GM21360 (cell line): Measurements from ENCODE around the gene PAQR4.

Experiments used
- ATAC-seq: cut with Tn5 transposase; IDR thresholded peaks from one replicate; pipeline ENCODE4 v1.9.1; 2021; ENCODE audit warnings: mild to moderate bottlenecking, moderate library complexity; ENCODE audit not compliant: unreplicated experiment

Gene PAQR4

DNA sequence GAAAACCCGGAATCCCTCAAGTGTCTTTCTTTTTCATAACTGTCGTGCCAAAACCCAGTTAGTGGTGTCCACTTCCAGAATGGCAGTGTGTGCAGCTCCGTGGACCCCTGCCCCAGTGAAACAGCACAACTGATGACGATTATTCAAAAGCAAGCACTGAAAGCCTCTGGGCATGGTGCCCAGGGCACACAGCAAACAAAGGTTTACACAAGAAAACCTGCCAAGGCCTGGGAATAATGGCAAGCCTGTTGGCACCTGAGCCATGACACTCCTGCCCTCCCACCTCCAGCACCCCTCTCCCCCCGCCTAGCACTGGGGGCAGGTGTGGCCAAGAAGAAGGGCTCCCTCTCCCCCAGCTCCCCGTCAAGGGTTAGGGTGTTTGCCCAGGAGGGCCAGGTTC lies 8.3 kb downstream of the PAQR4 start:
- ATAC-seq, result no peak

DNA sequence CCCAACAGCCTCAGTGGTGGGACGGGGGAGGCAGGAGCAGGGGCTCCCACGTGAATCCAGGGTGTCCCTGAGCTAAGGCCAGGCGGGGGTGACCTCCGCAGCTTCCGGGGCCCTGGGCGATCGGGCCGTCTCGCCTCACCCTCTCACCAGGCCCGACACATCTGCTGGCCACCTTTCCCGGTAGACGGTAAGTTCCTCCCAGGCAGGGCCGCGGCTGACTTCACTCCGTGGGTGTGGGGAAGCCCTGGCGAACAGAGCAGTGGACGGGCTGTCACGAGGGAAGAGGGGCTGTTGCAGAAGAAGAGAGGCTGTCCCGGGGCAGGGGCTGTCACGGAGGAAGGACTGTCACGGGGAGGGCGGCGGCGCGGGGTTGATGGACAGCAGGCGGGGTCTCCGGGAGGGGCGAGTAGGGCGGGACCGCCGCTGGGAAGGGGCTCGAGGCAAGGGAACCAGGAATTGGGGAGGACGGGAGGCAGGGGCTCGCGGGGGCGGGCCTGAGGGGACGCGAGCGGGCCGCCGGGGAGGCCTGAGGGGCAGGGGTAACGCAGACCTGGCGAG lies 10.6 kb downstream of the PAQR4 start:
- ATAC-seq, result peak; percentile 7

DNA sequence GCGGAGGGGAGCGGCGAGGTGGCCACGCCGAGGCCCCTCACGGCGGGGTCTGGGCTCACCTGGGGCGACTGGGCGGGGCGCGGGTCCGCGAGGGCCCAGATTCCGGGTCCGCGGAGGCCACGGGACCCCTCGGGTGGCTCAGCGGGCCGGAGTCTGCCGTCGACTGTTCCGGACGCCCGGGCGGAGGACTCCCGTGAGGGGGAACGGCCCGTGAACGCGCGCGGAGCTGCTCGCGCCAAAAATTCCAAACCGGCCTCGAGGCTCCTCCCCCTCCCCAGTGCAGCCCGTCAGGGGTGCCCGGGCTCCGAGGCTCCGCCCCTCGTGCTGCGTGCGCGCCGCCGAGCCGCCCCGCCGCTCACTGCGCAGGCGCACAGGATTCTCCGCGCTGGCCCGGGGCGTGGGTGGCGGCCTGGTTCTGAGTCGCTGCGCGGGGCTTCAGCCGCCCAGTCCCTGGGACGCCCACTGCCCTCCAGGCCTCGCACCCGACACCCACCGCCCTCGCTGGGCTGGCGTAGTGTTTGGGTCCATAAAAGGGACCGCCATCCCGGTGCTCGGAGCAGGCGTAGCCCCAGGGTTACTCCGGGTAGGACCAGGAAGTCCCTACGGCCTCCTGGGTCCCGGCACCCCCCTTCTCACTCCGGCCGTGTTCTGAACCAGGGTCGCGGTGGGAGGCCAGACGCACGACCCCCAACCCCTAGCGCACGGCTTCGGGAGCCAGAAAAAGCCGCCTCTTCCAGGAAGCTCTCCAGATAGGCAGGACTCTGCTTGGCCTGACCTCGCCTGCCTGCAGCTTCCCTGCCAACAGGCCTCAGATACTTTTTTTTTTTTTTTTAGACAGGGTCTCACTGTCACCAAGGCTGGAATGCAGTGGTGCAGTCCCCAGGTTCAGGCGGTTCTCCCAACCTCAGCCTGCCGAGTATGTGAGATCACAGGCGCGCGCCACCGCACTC lies 11.4 kb downstream of the PAQR4 start, which contains the start of gene PKMYT1:
TSS of gene PKMYT1 (minus strand) at position 220 of the 950 bp plus-strand sequence. CDS start 789 bp downstream, outside the sequence.
- ATAC-seq, result peak; percentile 50

DNA sequence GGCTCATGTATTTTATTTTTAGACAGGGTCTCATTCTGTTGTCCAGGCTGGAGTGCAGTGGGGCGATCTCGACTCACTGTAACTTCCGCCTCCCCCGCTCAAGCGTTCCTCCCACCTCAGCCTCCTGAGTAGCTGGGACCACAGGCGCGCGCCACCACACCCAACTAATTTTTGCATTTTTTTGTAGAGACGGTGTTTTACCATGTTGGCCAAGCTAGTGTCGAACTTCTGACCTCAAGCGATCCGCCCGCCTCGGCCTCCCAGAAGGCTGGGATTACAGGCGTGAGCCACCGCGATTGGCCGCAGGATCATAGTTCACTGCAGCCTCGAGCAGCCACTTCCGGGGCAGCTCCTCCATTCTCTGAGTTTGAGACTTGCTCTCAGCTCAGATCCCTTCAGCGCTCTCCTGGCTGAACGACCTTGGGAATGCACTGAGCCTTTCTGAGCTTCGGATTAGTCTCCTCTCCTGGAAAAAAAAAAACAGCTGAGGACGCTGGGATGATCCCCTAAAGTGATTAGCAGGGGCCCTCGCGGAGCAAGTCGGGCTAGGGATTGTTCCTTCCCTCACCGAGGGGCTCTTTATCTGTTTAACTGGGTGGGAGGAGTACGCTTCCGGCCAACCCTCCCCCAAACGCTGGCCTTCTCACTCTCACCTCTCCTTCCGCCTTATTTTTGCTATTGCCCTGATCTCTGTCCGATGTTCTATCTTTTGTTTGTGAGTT lies 12.2 kb downstream of the PAQR4 start:
- no peak for ATAC-seq

- no peak for ATAC-seq
These were observed 12.7 kb downstream of the PAQR4 start for GRCh38 chr16:2981899-2982250.

DNA sequence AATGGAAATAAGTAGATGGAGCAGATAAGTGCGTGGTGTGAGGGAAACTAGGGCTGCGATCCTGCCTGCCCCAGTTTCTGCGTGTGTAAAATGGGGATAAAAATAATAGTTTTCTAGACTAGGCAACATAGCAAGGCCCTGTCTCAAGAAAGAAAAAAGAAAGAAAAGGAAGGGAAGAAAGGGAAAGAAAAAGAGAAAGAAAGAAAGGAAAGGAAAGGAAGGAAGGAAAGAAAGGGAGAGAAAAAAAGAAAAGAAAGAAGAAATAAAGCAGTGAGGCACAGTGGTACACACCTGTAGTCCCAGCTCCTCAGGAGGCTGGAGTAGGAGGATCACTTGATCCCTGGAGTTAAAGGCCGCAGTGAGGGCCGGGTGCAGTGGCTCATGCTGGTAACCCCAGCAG lies 13.3 kb downstream of the PAQR4 start:
- ATAC-seq, result no peak

DNA sequence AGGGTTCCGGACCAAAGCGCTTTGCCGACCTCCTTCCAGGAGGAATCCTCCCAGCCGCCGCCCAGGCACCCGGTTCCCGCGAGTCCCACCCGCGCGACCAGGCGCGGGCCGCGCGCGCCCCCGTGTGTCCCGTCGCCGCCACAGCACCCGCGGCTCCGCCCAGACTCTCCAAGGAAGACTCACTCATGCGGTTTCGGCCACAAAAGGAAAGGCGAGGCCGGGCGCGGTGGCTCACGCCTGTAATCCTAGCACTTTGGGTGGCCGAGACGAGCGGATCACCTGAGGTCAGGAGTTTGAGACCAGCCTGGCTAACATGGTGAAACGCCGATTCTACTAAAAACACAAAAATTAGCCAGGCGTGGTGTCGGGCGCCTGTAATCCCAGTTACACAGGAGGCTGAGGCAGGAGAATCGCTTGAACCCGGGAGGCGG lies 14.6 kb downstream of the PAQR4 start:
- no peak for ATAC-seq

GRCh38 chr16:2985462-2985861 lies 16.3 kb downstream of the PAQR4 start:
- ATAC-seq, result no peak

DNA sequence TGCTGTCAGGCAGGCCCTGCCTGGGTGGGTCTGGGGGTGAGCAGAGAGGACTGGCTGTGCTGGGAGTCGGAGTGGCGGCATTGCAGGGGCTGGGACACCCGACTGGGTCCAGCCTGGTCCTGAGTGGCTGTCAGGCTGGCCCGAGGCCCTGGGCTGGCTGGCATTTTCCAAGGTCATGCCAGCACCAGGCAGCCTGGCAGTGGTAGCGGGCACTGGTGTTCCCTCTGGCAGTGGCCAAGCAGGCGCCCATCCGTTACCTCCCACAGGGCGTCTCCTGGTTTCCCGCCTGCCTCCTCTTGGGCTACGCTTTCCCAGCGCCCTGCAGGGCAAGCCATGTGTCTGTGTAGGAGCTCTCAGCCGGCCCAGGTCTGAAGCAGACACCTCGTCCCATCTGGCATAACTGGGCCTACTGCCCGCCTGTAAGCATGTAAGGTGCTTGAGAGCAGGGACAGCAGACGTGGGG lies 16.8 kb downstream of the PAQR4 start:
- no peak for ATAC-seq

GRCh38 chr16:2986623-2987188 lies 17.6 kb downstream of the PAQR4 start:
- no peak for ATAC-seq

DNA sequence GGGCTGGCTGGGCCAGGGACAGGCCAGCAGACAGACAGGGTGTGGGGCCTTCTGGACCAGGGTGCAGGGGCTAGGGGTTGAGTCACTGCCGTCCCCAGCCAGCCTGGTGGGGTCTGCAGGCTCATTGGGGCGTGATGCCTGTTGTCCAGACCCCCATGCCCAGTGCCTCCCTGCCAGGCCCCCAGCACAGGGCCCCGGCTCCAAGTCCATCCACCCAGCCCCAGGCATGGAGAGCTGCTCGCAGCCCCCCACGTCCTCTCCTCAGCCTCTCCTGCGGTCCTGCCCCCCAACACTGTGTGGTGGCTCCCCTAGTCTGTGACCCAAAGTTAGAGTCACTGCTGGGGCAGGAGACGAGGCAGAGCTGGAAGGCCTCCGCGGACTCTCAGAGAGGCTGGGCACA lies 18.1 kb downstream of the PAQR4 start:
- no peak for ATAC-seq

DNA sequence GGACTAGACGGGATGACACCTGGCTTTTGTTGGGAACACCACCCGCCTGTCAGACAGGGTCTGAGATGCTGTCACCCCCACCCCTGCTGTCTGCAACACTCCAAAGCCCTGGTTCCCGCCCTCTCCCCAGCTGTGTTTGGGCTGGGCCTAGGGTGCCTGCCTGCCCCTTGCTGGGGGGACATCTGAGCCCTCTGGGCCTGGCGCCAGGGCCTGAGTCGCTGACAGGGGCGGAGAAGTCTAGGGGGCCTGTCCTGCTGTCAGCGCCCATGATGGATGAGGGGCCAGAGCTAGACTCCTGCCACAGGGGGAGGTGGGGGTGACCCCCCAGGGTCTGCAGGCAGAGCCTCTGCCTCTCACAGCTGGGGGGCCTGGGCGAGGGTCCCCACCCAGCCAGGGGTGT lies 18.7 kb downstream of the PAQR4 start:
- no peak for ATAC-seq

DNA sequence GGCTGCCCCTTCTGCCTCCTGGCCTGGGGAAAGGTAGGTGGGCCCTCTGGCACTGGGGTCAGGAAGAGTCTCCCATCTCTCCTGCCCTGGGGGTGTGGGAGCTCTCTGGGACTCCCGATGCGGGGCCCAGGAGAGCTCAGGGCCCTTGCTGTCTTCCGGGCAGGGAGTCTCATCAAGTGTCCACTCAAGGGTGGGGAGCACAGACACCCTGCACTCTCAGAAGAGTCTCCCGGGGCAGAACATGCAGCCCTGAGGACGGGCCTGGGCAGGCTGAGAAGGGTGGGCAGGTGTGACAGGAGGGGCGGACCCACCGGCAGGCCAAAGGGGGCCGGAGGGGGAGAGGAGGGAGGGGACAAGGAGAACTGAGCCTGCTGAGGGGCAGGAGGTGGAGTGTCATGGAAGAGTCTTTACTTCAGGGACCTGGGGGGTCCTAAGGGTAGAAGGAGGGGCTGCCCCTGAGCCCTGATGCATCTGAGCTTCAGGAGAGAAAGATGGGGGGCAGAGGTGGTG lies 19.5 kb downstream of the PAQR4 start:
- no peak for ATAC-seq

DNA sequence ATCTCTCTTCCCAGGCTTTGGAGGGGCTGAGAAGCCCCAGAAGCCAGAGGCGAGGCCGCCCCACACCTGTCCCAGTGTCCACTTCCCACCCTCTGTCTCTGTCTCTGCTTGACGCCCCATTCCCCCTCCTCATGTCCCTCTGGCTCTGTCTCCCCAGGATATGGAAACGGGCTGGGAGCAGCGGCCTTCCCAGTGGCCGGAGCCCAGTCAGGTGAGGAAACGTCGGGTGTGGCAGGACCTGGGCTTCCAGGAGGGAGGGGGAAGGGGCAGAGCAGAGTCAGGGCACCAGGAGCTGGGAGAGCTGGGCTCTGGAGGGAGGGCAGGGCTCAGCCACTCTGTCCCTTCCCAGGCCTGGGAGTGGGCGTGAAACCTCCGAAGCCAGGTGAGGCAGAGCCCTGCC lies 21.7 kb downstream of the PAQR4 start:
- no peak for ATAC-seq

DNA sequence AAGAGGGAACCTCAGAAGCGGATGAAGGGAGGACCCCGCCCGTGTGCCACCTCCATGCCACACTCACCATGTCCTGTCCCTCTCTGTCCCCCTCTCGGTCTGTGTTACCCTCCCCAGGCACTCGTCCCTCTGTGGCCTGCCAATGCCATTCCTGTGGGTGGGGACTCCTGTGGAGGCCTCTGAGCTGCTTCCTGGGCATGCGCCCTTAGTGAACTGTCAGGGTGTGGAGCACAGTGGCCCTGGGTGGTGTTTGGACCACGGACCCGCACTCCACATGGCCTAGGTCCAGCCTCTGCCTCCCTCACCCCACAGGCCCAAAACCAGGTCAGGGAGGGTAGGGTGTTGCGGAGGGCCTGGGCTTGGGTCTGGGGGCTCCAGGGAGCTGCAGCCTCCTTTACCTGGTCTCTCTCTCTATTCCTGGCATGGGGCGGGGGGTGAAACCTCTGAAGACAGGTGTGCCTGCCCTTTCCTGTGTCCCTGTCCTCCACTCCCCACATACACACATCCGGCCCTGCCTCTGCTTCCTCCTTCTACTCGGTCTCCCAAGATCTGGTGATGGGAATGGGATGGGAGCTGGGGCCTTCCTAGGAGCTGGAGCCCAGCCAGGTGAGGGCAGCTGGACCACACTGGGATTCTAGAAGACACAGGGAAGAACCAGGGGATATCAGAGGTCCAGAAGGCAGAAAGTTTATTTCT lies 22.6 kb downstream of the PAQR4 start:
- no peak for ATAC-seq

GRCh38 chr16:2992383-2993081 lies 23.4 kb downstream of the PAQR4 start:
- no peak for ATAC-seq

DNA sequence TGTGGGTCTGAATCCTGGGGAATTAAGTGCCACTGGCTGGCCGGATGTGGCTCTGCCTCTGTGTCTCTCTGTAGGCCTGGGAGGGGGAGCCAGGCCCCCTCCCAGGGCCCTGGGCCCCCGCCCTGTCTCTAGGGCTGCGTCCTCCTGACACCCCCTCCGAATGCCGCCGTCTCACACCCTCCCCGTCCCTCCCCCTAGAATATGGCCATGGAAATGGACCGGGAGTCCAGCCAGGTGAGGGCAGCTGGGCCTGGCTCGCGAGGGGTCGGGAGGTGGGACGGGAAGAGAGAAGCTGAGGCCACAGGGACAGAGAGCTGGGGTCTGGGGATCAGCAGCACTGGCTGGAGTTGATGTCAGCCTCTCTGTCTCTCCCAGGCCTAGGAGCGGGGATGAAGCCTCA lies 27.1 kb downstream of the PAQR4 start:
- ATAC-seq, result no peak

GRCh38 chr16:2999929-3000328 lies 30.8 kb downstream of the PAQR4 start:
- ATAC-seq, result no peak

DNA sequence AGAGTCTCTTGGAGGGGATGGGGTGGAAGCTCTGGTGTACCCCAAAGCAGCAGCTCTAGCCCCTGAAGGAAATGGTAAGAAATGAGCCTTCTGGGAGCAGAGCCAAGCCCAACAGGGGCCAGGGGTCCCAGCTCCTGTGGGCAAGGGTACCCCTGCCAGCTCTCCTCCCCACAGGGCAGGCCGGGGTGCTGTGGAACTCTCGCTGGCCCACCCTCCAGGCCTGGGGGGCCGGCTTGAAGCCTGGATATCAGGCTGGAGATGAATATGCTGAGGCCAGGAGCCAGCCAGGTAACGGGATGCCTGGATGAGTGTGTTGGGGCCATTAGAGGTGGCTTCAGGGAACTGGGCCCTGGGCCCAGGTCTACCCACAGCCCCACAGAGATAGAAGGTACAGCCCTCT lies 31.4 kb downstream of the PAQR4 start:
- no peak for ATAC-seq

DNA sequence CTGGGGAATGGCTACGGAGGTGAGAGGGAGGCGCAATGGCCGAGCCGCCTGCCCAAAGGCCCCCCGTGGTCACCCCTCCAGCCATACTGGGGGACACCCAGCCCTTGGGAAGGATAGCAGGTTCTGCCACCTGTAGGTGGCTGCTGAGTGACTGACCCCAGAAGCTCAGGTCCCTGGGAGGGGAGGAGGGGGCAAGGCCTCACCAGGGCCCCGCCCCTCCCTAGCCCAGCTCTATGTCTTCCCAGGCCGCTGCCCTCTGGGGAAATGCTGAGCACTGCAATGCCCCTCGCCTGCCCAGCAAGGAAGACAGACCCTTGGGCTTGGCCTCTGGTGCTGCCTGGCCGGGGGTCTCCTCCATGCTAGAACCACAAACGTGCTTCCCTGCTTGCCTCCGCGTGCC lies 32.2 kb downstream of the PAQR4 start:
- no peak for ATAC-seq
